Eye (tissue), 1 donor: Measurements from ENCODE around the gene WDFY3.
"Not testable (repeated sequence)": the region's sequence is repeated elsewhere in the genome, so short reads cannot be mapped to it uniquely, and the experiment has no call there.

Experiments used
- DNase-seq: peaks from one replicate; pipeline ENCODE4 v3.0.0-alpha.2; 2015

WDFY3 gene

GRCh38 chr4:84664767-84665166, 301.7 kb downstream of the WDFY3 start:
- DNase-seq: not testable (repeated sequence)

GRCh38 chr4:84661191-84661939, 305.1 kb downstream of the WDFY3 start:
- no peak for DNase-seq

- no peak for DNase-seq
These were observed 305.9 kb downstream of the WDFY3 start for GRCh38 chr4:84660606-84661005.

- no peak for DNase-seq
These were observed 314.0 kb downstream of the WDFY3 start for GRCh38 chr4:84652478-84652877.

GRCh38 chr4:84651499-84651898, 315.0 kb downstream of the WDFY3 start:
- DNase-seq: no peak

- DNase-seq: no peak
These were observed 317.4 kb downstream of the WDFY3 start for GRCh38 chr4:84648863-84649647.

- no peak for DNase-seq
These were observed 318.3 kb downstream of the WDFY3 start for GRCh38 chr4:84648178-84648577.

- peak; percentile 10 for DNase-seq
These were observed 319.1 kb downstream of the WDFY3 start for GRCh38 chr4:84647312-84647884.

- DNase-seq: no peak
These were observed 322.4 kb downstream of the WDFY3 start for GRCh38 chr4:84644087-84644486.

- DNase-seq: no peak
These were observed 327.3 kb downstream of the WDFY3 start for GRCh38 chr4:84639145-84639544.

GRCh38 chr4:84638092-84638491, 328.4 kb downstream of the WDFY3 start:
- DNase-seq: no peak

- no peak for DNase-seq
These were observed 331.5 kb downstream of the WDFY3 start for GRCh38 chr4:84634961-84635360.

GRCh38 chr4:84632092-84632491, 334.4 kb downstream of the WDFY3 start:
- no peak for DNase-seq

GRCh38 chr4:84631573-84631972, 334.9 kb downstream of the WDFY3 start:
- DNase-seq: no peak

GRCh38 chr4:84626673-84627072, 339.8 kb downstream of the WDFY3 start:
- no peak for DNase-seq

GRCh38 chr4:84623661-84624060, 342.8 kb downstream of the WDFY3 start:
- no peak for DNase-seq

GRCh38 chr4:84622959-84623358, 343.5 kb downstream of the WDFY3 start:
- no peak for DNase-seq
